ENCODE results near the gene PCDHGA1. TPM values are rescaled to one million over a fixed set of nuclear protein-coding genes. Genes with fewer than 3 reads are reported as not detected.

Gene PCDHGA1
- polyA plus RNA-seq, 1 donor from 2014 or later: 0.19 TPM

- Histone ChIP-seq H3K36me3 (ENCODE audit: insufficient read depth, low read length) (peaks cover 16% of the 10 kb centered on the region), H3F3A (ENCODE audit: insufficient read depth, low read length, poor library complexity, severe bottlenecking) (no peaks in the 10 kb centered on the region), H3K9me3 (ENCODE audit: low read length) (no peaks in the 10 kb centered on the region), H3K79me2 (replicated peaks; ENCODE audit: insufficient read depth, low read length) (no peaks in the 10 kb centered on the region), H3K4me3 (ENCODE audit: low read length) (no peak overlapping the region), H2AFZ (ENCODE audit: low read depth, low read length) (no peak overlapping the region), H3K9me2 (ENCODE audit: insufficient read depth, low read length) (no peaks in the 10 kb centered on the region), H3K27ac (ENCODE audit: low read length) (no peak overlapping the region), H3K27me3 (ENCODE audit: insufficient read depth, low read depth, low read length) (no peaks in the 10 kb centered on the region), H4K20me1 (ENCODE audit: insufficient read depth) (no peaks in the 10 kb centered on the region), H3K9ac (ENCODE audit: low read length) (no peak overlapping the region), H3K4me2 (ENCODE audit: low read length) (no peak overlapping the region)
- no peak for TF ChIP-seq SMC3 (conservative IDR thresholded peaks at IDR 0.05; ENCODE audit: poor library complexity)
- TF ChIP-seq RAD21 (conservative IDR thresholded peaks at IDR 0.05): no peak
- no peak for TF ChIP-seq CTCF (IDR thresholded peaks at IDR 0.05; ENCODE audit: poor library complexity, severe bottlenecking)
- no peak for TF ChIP-seq MXI1 (conservative IDR thresholded peaks at IDR 0.05; ENCODE audit: poor library complexity, severe bottlenecking)
- TF ChIP-seq REST (IDR thresholded peaks at IDR 0.05; ENCODE audit: borderline replicate concordance): no peak
- no peak for TF ChIP-seq EZH2 (IDR thresholded peaks at IDR 0.05; ENCODE audit: borderline replicate concordance, insufficient read depth, low read length, poor library complexity, severe bottlenecking)
- TF ChIP-seq EP300 (conservative IDR thresholded peaks at IDR 0.05; ENCODE audit: poor library complexity, severe bottlenecking): no peak
- no peak for TF ChIP-seq POLR2AphosphoS5 (IDR thresholded peaks at IDR 0.05)
- TF ChIP-seq TAF1 (IDR thresholded peaks at IDR 0.05; ENCODE audit: low read depth): no peak
Observed at GRCh38 chr5:141527426-141527825, 197.1 kb downstream of the PCDHGA1 start.

- Histone ChIP-seq H3K4me2 (ENCODE audit: low read length) (no peak overlapping the region), H3K79me2 (replicated peaks; ENCODE audit: insufficient read depth, low read length) (no peaks in the 10 kb centered on the region), H3K27me3 (ENCODE audit: insufficient read depth, low read depth, low read length) (no peaks in the 10 kb centered on the region), H3K4me3 (ENCODE audit: low read length) (no peak overlapping the region), H3K27ac (ENCODE audit: low read length) (no peak overlapping the region), H3K9me2 (ENCODE audit: insufficient read depth, low read length) (no peaks in the 10 kb centered on the region), H2AFZ (ENCODE audit: low read depth, low read length) (no peak overlapping the region), H3F3A (ENCODE audit: insufficient read depth, low read length, poor library complexity, severe bottlenecking) (no peaks in the 10 kb centered on the region), H4K20me1 (ENCODE audit: insufficient read depth) (no peaks in the 10 kb centered on the region), H3K9ac (ENCODE audit: low read length) (no peak overlapping the region), H3K9me3 (ENCODE audit: low read length) (no peaks in the 10 kb centered on the region), H3K36me3 (ENCODE audit: insufficient read depth, low read length) (peaks cover 9% of the 10 kb centered on the region)
- TF ChIP-seq MXI1 (conservative IDR thresholded peaks at IDR 0.05; ENCODE audit: poor library complexity, severe bottlenecking) (no peak), POLR2AphosphoS5 (IDR thresholded peaks at IDR 0.05) (no peak), CTCF (IDR thresholded peaks at IDR 0.05; ENCODE audit: poor library complexity, severe bottlenecking) (no peak), TAF1 (IDR thresholded peaks at IDR 0.05; ENCODE audit: low read depth) (no peak)
Observed at GRCh38 chr5:141528291-141528984, 198.1 kb downstream of the PCDHGA1 start.
